Measurements from ENCODE around the gene PCDHGA1.

The PCDHGA1 gene

GRCh38 chr5:141477815-141478214 is 147.5 kb downstream of the PCDHGA1 start:
- Histone ChIP-seq H3K27ac (ENCODE audit: low read depth, low read length) (no peak overlapping the region), H3K27me3 (ENCODE audit: insufficient read depth, low read length) (peaks cover 19% of the 10 kb centered on the region), H3K9ac (ENCODE audit: low read depth, low read length) (no peak overlapping the region), H3K4me3 (ENCODE audit: low read length) (no peak overlapping the region; the same call in 1 of the 2 replicates), H3K4me1 (ENCODE audit: insufficient read depth, low read length) (peaks cover 8% of the 10 kb centered on the region; the same call in 1 of the 2 replicates), H3K36me3 (ENCODE audit: insufficient read depth, low read length) (no peaks in the 10 kb centered on the region), H3K9me3 (ENCODE audit: insufficient read depth, low read depth, low read length) (no peaks in the 10 kb centered on the region)
- 94% methylated on average over 13 of the region's 13 CpGs for WGBS

GRCh38 chr5:141478321-141478945 is 148.1 kb downstream of the PCDHGA1 start:
- no peaks in the 10 kb centered on the region for H3K36me3 ChIP-seq (ENCODE audit: insufficient read depth, low read length)
- H3K27me3 ChIP-seq (ENCODE audit: insufficient read depth, low read length): peaks cover 19% of the 10 kb centered on the region
- no peak overlapping the region for H3K27ac ChIP-seq (ENCODE audit: low read depth, low read length)
- peaks cover 12% of the 10 kb centered on the region for H3K4me1 ChIP-seq (ENCODE audit: insufficient read depth, low read length)
- 93% methylated on average over 20 of the region's 20 CpGs for WGBS
- no peaks in the 10 kb centered on the region for H3K9me3 ChIP-seq (ENCODE audit: insufficient read depth, low read depth, low read length)
- no peak overlapping the region for H3K9ac ChIP-seq (ENCODE audit: low read depth, low read length)
- H3K4me3 ChIP-seq (ENCODE audit: low read length): no peak overlapping the region; the same call in 1 of the 2 replicates

- no peaks in the 10 kb centered on the region for H3K9me3 ChIP-seq (ENCODE audit: insufficient read depth, low read depth, low read length)
- no peaks in the 10 kb centered on the region for H3K36me3 ChIP-seq (ENCODE audit: insufficient read depth, low read length)
- no peak overlapping the region for H3K9ac ChIP-seq (ENCODE audit: low read depth, low read length)
- H3K4me1 ChIP-seq (ENCODE audit: insufficient read depth, low read length): peaks cover 22% of the 10 kb centered on the region
- no peak overlapping the region for H3K4me3 ChIP-seq (ENCODE audit: low read length)
- H3K27ac ChIP-seq (ENCODE audit: low read depth, low read length): no peak overlapping the region
- H3K27me3 ChIP-seq (ENCODE audit: insufficient read depth, low read length): peaks cover 19% of the 10 kb centered on the region
Observed at GRCh38 chr5:141479776-141480175, 149.5 kb downstream of the PCDHGA1 start.

GRCh38 chr5:141483902-141484301 is 153.6 kb downstream of the PCDHGA1 start:
- Histone ChIP-seq H3K9me3 (ENCODE audit: insufficient read depth, low read depth, low read length) (no peaks in the 10 kb centered on the region), H3K4me3 (ENCODE audit: low read length) (peak overlapping the region; percentile 78), H3K9ac (ENCODE audit: low read depth, low read length) (peak overlapping the region; percentile 21; the same call in 1 of the 2 replicates), H3K4me1 (ENCODE audit: insufficient read depth, low read length) (peaks cover 14% of the 10 kb centered on the region), H3K36me3 (ENCODE audit: insufficient read depth, low read length) (no peaks in the 10 kb centered on the region; the same call in 1 of the 2 replicates), H3K27me3 (ENCODE audit: insufficient read depth, low read length) (peaks cover 19% of the 10 kb centered on the region), H3K27ac (ENCODE audit: low read depth, low read length) (peak overlapping the region; percentile 3; the same call in 1 of the 2 replicates)
- WGBS: 6% methylated on average over 3 of the region's 3 CpGs

GRCh38 chr5:141484310-141484640 is 154.0 kb downstream of the PCDHGA1 start:
- peak overlapping the region; percentile 21 for H3K9ac ChIP-seq (ENCODE audit: low read depth, low read length)
- peak overlapping the region; percentile 3; the same call in 1 of the 2 replicates for H3K27ac ChIP-seq (ENCODE audit: low read depth, low read length)
- peaks cover 14% of the 10 kb centered on the region for H3K4me1 ChIP-seq (ENCODE audit: insufficient read depth, low read length)
- WGBS: 7% methylated on average over 4 of the region's 4 CpGs
- H3K4me3 ChIP-seq (ENCODE audit: low read length): peak overlapping the region; percentile 78
- no peaks in the 10 kb centered on the region for H3K9me3 ChIP-seq (ENCODE audit: insufficient read depth, low read depth, low read length)
- H3K36me3 ChIP-seq (ENCODE audit: insufficient read depth, low read length): no peaks in the 10 kb centered on the region; the same call in 1 of the 2 replicates
- H3K27me3 ChIP-seq (ENCODE audit: insufficient read depth, low read length): peaks cover 19% of the 10 kb centered on the region

- H3K4me1 ChIP-seq (ENCODE audit: insufficient read depth, low read length): peaks cover 14% of the 10 kb centered on the region
- 4% methylated on average over 37 of the region's 39 CpGs for WGBS
- H3K36me3 ChIP-seq (ENCODE audit: insufficient read depth, low read length): peaks cover 2% of the 10 kb centered on the region; the same call in 1 of the 2 replicates
- H3K27me3 ChIP-seq (ENCODE audit: insufficient read depth, low read length): peaks cover 19% of the 10 kb centered on the region
- H3K9ac ChIP-seq (ENCODE audit: low read depth, low read length): peak within 1 kb of the TSS; percentile 62
- H3K27ac ChIP-seq (ENCODE audit: low read depth, low read length): peak within 1 kb of the TSS; percentile 3; the same call in 1 of the 2 replicates
- no peaks in the 10 kb centered on the region for H3K9me3 ChIP-seq (ENCODE audit: insufficient read depth, low read depth, low read length)
- H3K4me3 ChIP-seq (ENCODE audit: low read length): peak within 1 kb of the TSS; percentile 78
Observed at GRCh38 chr5:141484641-141485311, 154.5 kb downstream of the PCDHGA1 start, which contains the start of gene PCDHGC4. TSS of gene PCDHGC4 (plus strand) at chr5:141485030. CDS start at chr5:141485174, 144 bp downstream.

GRCh38 chr5:141485321-141486055 is 155.2 kb downstream of the PCDHGA1 start:
- Histone ChIP-seq H3K27me3 (ENCODE audit: insufficient read depth, low read length) (peaks cover 19% of the 10 kb centered on the region), H3K4me3 (ENCODE audit: low read length) (peak overlapping the region; percentile 78), H3K9me3 (ENCODE audit: insufficient read depth, low read depth, low read length) (no peaks in the 10 kb centered on the region), H3K36me3 (ENCODE audit: insufficient read depth, low read length) (peaks cover 5% of the 10 kb centered on the region; the same call in 1 of the 2 replicates), H3K4me1 (ENCODE audit: insufficient read depth, low read length) (peaks cover 14% of the 10 kb centered on the region), H3K27ac (ENCODE audit: low read depth, low read length) (no peak overlapping the region), H3K9ac (ENCODE audit: low read depth, low read length) (peak overlapping the region; percentile 62)
- 38% methylated on average over 38 of the region's 38 CpGs for WGBS

- Histone ChIP-seq H3K27ac (ENCODE audit: low read depth, low read length) (no peak overlapping the region), H3K4me1 (ENCODE audit: insufficient read depth, low read length) (peaks cover 14% of the 10 kb centered on the region), H3K9ac (ENCODE audit: low read depth, low read length) (no peak overlapping the region), H3K36me3 (ENCODE audit: insufficient read depth, low read length) (peaks cover 5% of the 10 kb centered on the region; the same call in 1 of the 2 replicates), H3K4me3 (ENCODE audit: low read length) (peak overlapping the region; percentile 78), H3K27me3 (ENCODE audit: insufficient read depth, low read length) (peaks cover 19% of the 10 kb centered on the region), H3K9me3 (ENCODE audit: insufficient read depth, low read depth, low read length) (no peaks in the 10 kb centered on the region)
- 95% methylated on average over 9 of the region's 9 CpGs for WGBS
Observed at GRCh38 chr5:141486091-141486490, 155.8 kb downstream of the PCDHGA1 start.

- H3K9me3 ChIP-seq (ENCODE audit: insufficient read depth, low read depth, low read length): no peaks in the 10 kb centered on the region
- 91% methylated on average over 7 of the region's 7 CpGs for WGBS
- H3K4me3 ChIP-seq (ENCODE audit: low read length): no peak overlapping the region
- H3K4me1 ChIP-seq (ENCODE audit: insufficient read depth, low read length): peaks cover 14% of the 10 kb centered on the region
- H3K9ac ChIP-seq (ENCODE audit: low read depth, low read length): no peak overlapping the region
- peaks cover 19% of the 10 kb centered on the region for H3K27me3 ChIP-seq (ENCODE audit: insufficient read depth, low read length)
- no peak overlapping the region for H3K27ac ChIP-seq (ENCODE audit: low read depth, low read length)
- H3K36me3 ChIP-seq (ENCODE audit: insufficient read depth, low read length): peaks cover 5% of the 10 kb centered on the region; the same call in 1 of the 2 replicates
Observed at GRCh38 chr5:141487131-141487530, 156.8 kb downstream of the PCDHGA1 start.

GRCh38 chr5:141488591-141489561 is 158.6 kb downstream of the PCDHGA1 start, which contains the start of gene PCDHGC5:
TSS of gene PCDHGC5 (plus strand) at chr5:141489081. CDS start at chr5:141489241, 160 bp downstream.
- Histone ChIP-seq H3K4me1 (ENCODE audit: insufficient read depth, low read length) (peaks cover 10% of the 10 kb centered on the region), H3K4me3 (ENCODE audit: low read length) (no peak within 1 kb of the TSS)

More at GRCh38 chr5:141488591-141489561, 158.6 kb downstream of the PCDHGA1 start, which contains the start of gene PCDHGC5:
- H3K27me3 ChIP-seq (ENCODE audit: insufficient read depth, low read length): peaks cover 19% of the 10 kb centered on the region
- no peak within 1 kb of the TSS for H3K9ac ChIP-seq (ENCODE audit: low read depth, low read length)
- H3K36me3 ChIP-seq (ENCODE audit: insufficient read depth, low read length): peaks cover 5% of the 10 kb centered on the region; the same call in 1 of the 2 replicates
- WGBS: 69% methylated on average over 14 of the region's 14 CpGs
- H3K27ac ChIP-seq (ENCODE audit: low read depth, low read length): no peak within 1 kb of the TSS
- no peaks in the 10 kb centered on the region for H3K9me3 ChIP-seq (ENCODE audit: insufficient read depth, low read depth, low read length)

Measured in HUES64 (cell line).